ENCODE data around the gene ANAPC5. TPM values are rescaled to one million over a fixed set of nuclear protein-coding genes. Genes with fewer than 3 reads are reported as not detected.
A peak's percentile ranks its signal among the peaks of the same experiment; 100 is the strongest.

The ANAPC5 gene
- total RNA-seq, 1 experiment from 2014 or later: 116 TPM

GRCh38 chr12:121290410-121290809 is 61.8 kb downstream of the ANAPC5 start (continued):
- TF ChIP-seq AR (CRISPR knock-in tag; IDR thresholded peaks at IDR 0.05) (no peak), TCF7 (CRISPR knock-in tag; IDR thresholded peaks at IDR 0.05; ENCODE audit: low read depth) (no peak), NFE2L1 (CRISPR knock-in tag; IDR thresholded peaks at IDR 0.05) (no peak), PRDM15 (CRISPR knock-in tag; IDR thresholded peaks at IDR 0.05) (no peak), ATF2 (CRISPR knock-in tag; IDR thresholded peaks at IDR 0.05; ENCODE audit: borderline replicate concordance, low read depth) (no peak), USF1 (CRISPR knock-in tag; IDR thresholded peaks at IDR 0.05) (no peak), NFATC4 (CRISPR knock-in tag; IDR thresholded peaks at IDR 0.05) (no peak), FOXJ3 (CRISPR knock-in tag; IDR thresholded peaks at IDR 0.05; ENCODE audit: borderline replicate concordance) (no peak), CREM (CRISPR knock-in tag; IDR thresholded peaks at IDR 0.05) (no peak)

- Mint-ChIP-seq H3K27me3 (ENCODE audit: low read depth) (no peaks in the 10 kb centered on the region), H3K27ac (peak overlapping the region; percentile 72; the same call in 1 of the 2 replicates), H3K36me3 (peaks cover 7% of the 10 kb centered on the region; the same call in 1 of the 2 replicates), H3K4me1 (peaks cover 24% of the 10 kb centered on the region), H3K4me3 (no peak overlapping the region), H3K9me3 (no peaks in the 10 kb centered on the region)
- ChIA-PET POLR2A (no interaction called here), CTCF (no interaction called here)
- TF ChIP-seq ZNF263 (CRISPR knock-in tag; IDR thresholded peaks at IDR 0.05; ENCODE audit: low read depth) (no peak), PRRX2 (CRISPR knock-in tag; IDR thresholded peaks at IDR 0.05) (no peak), RELA (CRISPR knock-in tag; IDR thresholded peaks at IDR 0.05; ENCODE audit: borderline replicate concordance) (no peak), ZNF232 (CRISPR knock-in tag; IDR thresholded peaks at IDR 0.05) (no peak), ZNF138 (CRISPR knock-in tag; conservative IDR thresholded peaks at IDR 0.05) (no peak), CDX4 (CRISPR knock-in tag; IDR thresholded peaks at IDR 0.05; ENCODE audit: borderline replicate concordance) (no peak), PREB (CRISPR knock-in tag; IDR thresholded peaks at IDR 0.05; ENCODE audit: borderline replicate concordance) (no peak), HMGXB4 (CRISPR knock-in tag; IDR thresholded peaks at IDR 0.05) (no peak), FOXJ3 (CRISPR knock-in tag; IDR thresholded peaks at IDR 0.05; ENCODE audit: borderline replicate concordance) (no peak)
- DNase-seq (ENCODE audit: low spot score) (no peak), ATAC-seq (no peak)
These were observed 62.2 kb downstream of the ANAPC5 start for GRCh38 chr12:121289962-121290361.
